Left lung (tissue), 10 donors: ENCODE measurements around the gene ITM2B. TPM values are rescaled to one million over a fixed set of nuclear protein-coding genes. Genes with fewer than 3 reads are reported as not detected.

ENCODE experiments used
- ATAC-seq: fragments of 200-7000 bp; cut with Tn5 transposase; one replicate; pipeline ENCODE4 v1.9.1; 2020; ENCODE audit warnings: moderate library complexity
- DNase-seq, 4 donors: peaks; one replicate each; pipeline ENCODE4 v3.0.0-alpha.2; 2013 to 2020
- H3K27ac ChIP-seq, 2 donors: fragments of 200-600 bp; sonication (generic) in 1 of 2; one replicate each; pipeline versions ENCODE4 v1.5.0 to v1.8.0; 2020 to 2021
- H3K27me3 ChIP-seq, 2 donors: fragments of 200-600 bp; sonication (generic) in 1 of 2; one replicate each; pipeline versions ENCODE4 v1.5.0 to v1.8.0; 2020 to 2021
- H3K36me3 ChIP-seq, 2 donors: fragments of 200-600 bp; sonication (generic) in 1 of 2; one replicate each; pipeline versions ENCODE4 v1.5.0 to v1.8.0; 2020 to 2021
- H3K4me1 ChIP-seq, 2 donors: fragments of 200-600 bp; one replicate each; pipeline ENCODE4 v1.8.0; 2021
- H3K4me3 ChIP-seq, 2 donors: fragments of 200-600 bp; sonication (generic) in 1 of 2; one replicate each; pipeline versions ENCODE4 v1.5.0 to v1.8.0; 2020 to 2021; ENCODE audit warnings: mild to moderate bottlenecking in 1 of 2
- H3K9me3 ChIP-seq, 2 donors: fragments of 200-600 bp; sonication (generic) in 1 of 2; one replicate each; pipeline versions ENCODE4 v1.5.0 to v1.8.0; 2020 to 2021
- CTCF ChIP-seq, 2 donors: fragments of 200-600 bp; sonication (generic) in 1 of 2; IDR thresholded peaks; one replicate each; pipeline versions ENCODE4 v1.5.0 to v1.8.0; 2021; ENCODE audit warnings: antibody characterized with exemption in 2 of 2
- intact Hi-C, 2 donors: fragments of 100-400 bp; cut with DNase I; formaldehyde crosslinking; loops; one replicate each; pipeline versions ENCODE4 v1.11.2 to v1.14.2; 2022
- polyA plus RNA-seq, 6 donors: library from polyadenylated mRNA; unstranded; fragments of 120-200 nt; gene quantifications; one replicate each; pipeline ENCODE4 v1.2.1, GENCODE V29; 2013; ENCODE audit not compliant: insufficient read length in 6 of 6
- total RNA-seq, 2 donors: library from RNA; stranded (reverse); fragmentation: NEBNext Ultra II Directional; extraction: Animal tissue kit (Norgen Biotek cat#: 25700); gene quantifications; one replicate each; pipeline ENCODE4 v1.2.1, GENCODE V29; 2021
- donor health status: DM: no; HTN: yes; CAD: no.
- donor health status: DM: no; HTN: no; CAD: no.

ITM2B gene
- total and polyA plus RNA-seq, 8 donors: 530 to 683 (median 621) TPM

- no peak overlapping the region for H3K27ac ChIP-seq
- H3K27me3 ChIP-seq: no peaks in the 10 kb centered on the region
- H3K9me3 ChIP-seq: no peaks in the 10 kb centered on the region
- no peak for DNase-seq
- no peak for TF ChIP-seq CTCF (IDR thresholded peaks at IDR 0.05)
- ATAC-seq: no peak
- no peaks in the 10 kb centered on the region for H3K4me1 ChIP-seq
- H3K4me3 ChIP-seq: no peak overlapping the region
- intact Hi-C loops: no loop called here
- no peaks in the 10 kb centered on the region for H3K36me3 ChIP-seq
Measured at GRCh38 chr13:48188131-48188530, 44.9 kb upstream of the ITM2B start.

- peaks cover 0 to 3% of the 10 kb centered on the region in 2 donors for H3K4me1 ChIP-seq
- H3K27me3 ChIP-seq: no peaks in the 10 kb centered on the region
- H3K27ac ChIP-seq: no peak overlapping the region
- intact Hi-C loops: no loop called here
- H3K4me3 ChIP-seq: no peak overlapping the region
- H3K36me3 ChIP-seq: no peaks in the 10 kb centered on the region
- H3K9me3 ChIP-seq: no peaks in the 10 kb centered on the region
- DNase-seq: no peak
- no peak for TF ChIP-seq CTCF (IDR thresholded peaks at IDR 0.05)
- no peak for ATAC-seq
Measured at GRCh38 chr13:48188601-48189000, 44.4 kb upstream of the ITM2B start.

- TF ChIP-seq CTCF (IDR thresholded peaks at IDR 0.05): no peak
- no peak for DNase-seq
- no peak overlapping the region for H3K27ac ChIP-seq
- no peak for ATAC-seq
- no peak overlapping the region for H3K4me3 ChIP-seq
- no peaks in the 10 kb centered on the region for H3K36me3 ChIP-seq
- no peaks in the 10 kb centered on the region for H3K27me3 ChIP-seq
- no peaks in the 10 kb centered on the region for H3K9me3 ChIP-seq
- peaks cover 0 to 9% of the 10 kb centered on the region in 2 donors for H3K4me1 ChIP-seq
- intact Hi-C loops: no loop called here
Measured at GRCh38 chr13:48189171-48189570, 43.8 kb upstream of the ITM2B start.

GRCh38 chr13:48192411-48192935 is 40.5 kb upstream of the ITM2B start:
- no peak overlapping the region for H3K4me3 ChIP-seq

GRCh38 chr13:48194379-48194754 is 38.6 kb upstream of the ITM2B start:
- TF ChIP-seq CTCF (IDR thresholded peaks at IDR 0.05): no peak
- Histone ChIP-seq H3K36me3 (no peaks in the 10 kb centered on the region), H3K4me3 (no peak overlapping the region), H3K9me3 (no peaks in the 10 kb centered on the region), H3K27ac (peak overlapping the region in 1 of 2 donors; percentile 46), H3K27me3 (no peaks in the 10 kb centered on the region), H3K4me1 (peaks cover 0 to 17% of the 10 kb centered on the region in 2 donors)
- intact Hi-C loops: no loop called here
- ATAC-seq (peak; percentile 76), DNase-seq (no peak)

More at GRCh38 chr13:48192411-48192935, 40.5 kb upstream of the ITM2B start:
- no peak for DNase-seq
- H3K36me3 ChIP-seq: no peaks in the 10 kb centered on the region
- no peaks in the 10 kb centered on the region for H3K27me3 ChIP-seq
- TF ChIP-seq CTCF (IDR thresholded peaks at IDR 0.05): no peak
- H3K27ac ChIP-seq: no peak overlapping the region
- no peak for ATAC-seq
- intact Hi-C loops: no loop called here
- H3K9me3 ChIP-seq: no peaks in the 10 kb centered on the region
- peaks cover 0 to 17% of the 10 kb centered on the region in 2 donors for H3K4me1 ChIP-seq
